HG03354 (cell line): ENCODE measurements around the gene SEC14L5.

ENCODE experiments used
- ATAC-seq: cut with Tn5 transposase; IDR thresholded peaks from one replicate; pipeline ENCODE4 v1.9.1; 2021; ENCODE audit warnings: mild to moderate bottlenecking; ENCODE audit not compliant: unreplicated experiment, poor library complexity, severe bottlenecking

SEC14L5 gene

DNA sequence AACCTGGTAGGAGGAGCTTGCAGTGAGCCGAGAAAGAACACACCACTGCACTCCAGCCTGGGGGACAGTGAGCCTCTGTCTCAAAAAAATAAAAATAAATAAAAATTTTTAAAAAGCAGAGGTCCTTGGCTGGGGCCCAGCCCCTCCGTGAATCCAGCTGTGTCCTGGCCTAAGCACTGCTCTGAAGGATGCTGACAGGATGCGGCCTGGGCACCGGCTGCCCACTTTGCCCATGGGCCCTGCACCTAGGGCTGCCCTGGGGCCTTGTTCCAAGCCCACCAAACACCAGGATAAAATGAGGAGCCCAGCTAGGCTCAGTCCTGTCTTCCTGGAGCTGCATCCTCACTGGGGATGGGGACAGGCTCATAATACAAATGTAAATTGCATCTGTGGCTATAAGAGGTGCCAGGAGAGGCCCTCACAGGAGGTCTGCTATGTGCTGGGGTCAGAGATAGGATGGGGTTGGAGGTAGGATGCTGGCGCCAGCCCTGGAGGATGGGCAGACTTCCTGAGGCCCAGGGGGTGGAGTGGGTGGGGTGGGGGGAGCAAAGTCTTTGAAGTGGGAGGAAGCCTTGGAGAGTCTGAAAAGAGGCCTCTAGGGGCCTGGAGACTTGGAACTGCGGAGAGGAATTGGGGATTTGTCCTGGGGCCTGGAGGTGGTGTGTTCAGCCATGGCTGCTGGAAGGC is 101.4 kb downstream of the SEC14L5 start:
- no peak for ATAC-seq

DNA sequence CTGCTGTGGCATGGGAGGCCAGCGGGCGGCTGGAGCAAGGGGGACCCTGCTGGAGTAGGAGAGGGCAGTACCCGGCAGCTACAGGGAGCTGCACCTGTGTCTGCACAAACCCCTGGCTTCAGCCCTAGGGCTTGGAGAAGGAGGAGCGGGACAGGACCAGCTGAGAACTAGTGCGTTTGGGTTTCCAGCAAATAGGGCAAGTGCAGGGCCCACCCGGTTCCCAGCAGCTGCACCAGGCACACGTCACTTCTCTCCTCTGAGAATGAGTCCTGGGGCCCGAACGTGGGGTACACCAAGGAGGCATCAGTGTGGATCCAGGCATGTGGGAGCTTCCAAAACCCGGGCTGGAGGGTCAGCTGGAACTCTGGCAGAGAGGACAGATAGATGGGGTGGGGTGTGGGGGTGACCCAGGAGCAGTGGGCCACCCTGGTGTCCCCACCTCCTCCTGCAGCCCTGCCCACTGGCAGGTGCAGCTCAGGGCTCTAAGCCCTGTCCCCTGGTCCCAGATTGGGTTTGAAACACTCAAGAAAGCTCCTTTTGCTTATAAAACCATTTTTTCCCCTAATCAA is 102.0 kb downstream of the SEC14L5 start:
- no peak for ATAC-seq

DNA sequence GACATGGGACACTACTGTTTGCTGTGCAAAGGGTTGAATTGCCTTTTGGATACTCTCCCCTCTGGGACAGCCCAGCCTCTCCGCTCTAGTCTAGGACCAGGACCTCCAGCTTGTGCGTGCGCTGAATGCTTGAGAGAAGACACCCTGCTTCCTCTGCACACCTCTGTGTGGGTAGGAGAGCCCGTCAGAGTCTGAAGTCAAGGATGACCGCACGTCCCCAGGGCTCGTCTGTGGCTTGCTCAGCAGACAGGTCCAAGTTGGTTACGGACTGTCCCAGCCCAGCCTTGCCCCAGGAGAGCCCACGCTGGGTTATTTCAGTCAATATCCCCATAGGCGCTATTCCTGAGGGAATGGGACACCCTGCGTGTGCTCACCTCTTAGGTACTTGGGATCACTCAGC is 103.9 kb downstream of the SEC14L5 start:
- no peak for ATAC-seq

DNA sequence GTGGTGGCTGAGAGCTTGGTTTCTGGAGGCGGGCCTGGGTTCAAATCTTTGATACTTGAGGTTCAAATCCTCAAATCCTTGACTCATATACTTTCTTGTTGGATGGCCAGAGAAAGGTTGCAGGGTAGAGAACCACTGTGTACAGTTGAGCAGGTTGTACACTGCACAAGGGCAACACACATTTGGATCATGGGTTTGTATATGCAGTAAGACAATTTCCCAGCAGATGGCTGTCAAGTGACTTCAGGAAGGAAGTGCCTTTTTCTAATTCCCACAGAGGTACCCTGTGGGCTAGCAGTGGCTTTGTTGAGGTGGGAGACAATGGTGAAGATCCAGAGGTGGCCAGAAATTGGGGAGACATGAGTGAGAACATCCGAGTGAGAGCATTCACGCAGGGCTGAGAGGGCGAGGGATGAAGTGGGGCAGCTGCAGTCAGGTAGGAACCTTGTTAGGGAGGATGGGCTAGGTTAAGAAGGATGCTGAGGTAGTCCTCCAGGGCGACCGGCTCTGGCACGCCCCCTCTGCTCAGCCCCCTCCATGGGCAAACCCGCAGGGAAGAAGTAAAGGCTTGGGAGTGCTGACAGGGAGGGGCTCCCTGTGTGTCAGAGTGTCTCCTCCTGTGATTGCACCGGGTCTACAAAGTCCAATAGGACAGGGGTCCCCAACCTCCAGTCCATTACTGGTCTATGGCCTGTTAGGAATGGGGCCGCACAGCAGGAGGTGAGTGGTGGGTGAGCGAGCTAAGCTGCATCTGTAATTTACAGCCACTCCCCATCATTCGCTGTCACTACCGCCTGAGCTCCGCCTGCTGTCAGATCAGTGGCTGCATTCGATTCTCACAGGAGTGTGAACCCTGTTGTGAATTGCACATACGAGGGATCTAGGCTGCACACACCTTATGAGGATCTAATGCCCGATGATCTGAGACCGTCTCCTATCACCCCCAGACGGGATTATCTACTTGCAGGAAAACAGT is 104.9 kb downstream of the SEC14L5 start:
- no peak for ATAC-seq

DNA sequence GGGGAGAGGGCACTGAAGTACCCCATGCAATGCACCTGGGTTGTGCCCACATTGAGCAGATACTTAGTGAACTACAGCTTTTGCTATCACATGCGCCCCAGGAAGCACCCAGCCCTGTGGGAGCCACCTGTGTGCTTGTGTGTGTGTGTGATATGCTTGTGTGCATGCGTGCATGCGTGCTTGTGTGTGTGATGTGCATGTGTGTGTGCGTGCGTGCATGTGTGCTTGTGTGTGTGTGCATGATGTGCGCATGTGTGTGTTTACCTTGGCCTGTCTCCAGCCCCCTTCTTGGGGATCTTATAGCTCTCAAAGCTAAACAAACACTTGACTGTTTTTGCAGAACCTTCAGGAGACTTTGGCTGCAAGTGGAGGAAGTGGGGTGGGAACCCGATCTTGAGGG is 106.8 kb downstream of the SEC14L5 start:
- ATAC-seq = no peak

DNA sequence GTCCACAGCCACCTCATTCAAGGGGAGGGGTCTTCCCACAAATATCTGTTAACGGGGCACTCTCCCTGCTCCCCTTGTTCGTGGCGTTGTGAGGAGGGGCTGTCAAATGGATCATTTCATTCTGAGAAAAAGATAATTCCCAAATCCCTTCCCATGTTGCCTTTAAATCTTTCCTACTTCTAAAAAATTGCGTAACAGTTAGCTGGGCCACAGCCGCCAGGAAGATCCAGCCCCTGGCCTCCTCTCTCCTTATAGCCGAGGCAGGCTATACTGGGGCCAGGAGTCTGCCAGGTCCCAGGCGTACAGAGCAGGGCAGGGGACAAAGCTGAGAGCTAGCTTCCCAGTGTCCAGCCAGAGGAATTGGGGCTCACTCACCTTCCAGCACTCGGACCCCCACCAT is 107.2 kb downstream of the SEC14L5 start:
- no peak for ATAC-seq

DNA sequence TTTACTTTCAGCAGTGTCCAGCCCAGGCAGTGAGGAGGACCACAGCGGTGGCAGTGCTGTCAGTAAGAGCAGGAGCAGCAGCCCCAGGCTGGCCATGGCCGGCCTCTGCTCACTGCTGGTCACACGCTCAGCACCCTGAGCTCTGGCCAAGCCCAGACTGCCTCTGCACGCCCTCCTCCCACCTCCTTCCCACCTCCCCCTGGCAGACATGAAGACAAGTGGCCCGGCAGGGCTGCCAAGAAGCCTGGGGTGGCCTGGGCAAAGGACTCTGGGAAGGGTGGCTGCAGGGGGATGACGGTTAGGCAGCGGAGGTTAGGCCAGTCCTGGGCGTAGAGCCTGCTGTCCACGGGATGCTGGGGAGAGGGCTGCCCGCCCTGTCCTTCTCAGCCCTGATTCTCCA is 107.7 kb downstream of the SEC14L5 start, which contains the start of gene C16orf89:
C16orf89 (minus strand) TSS at position 144 of the 400 bp plus-strand sequence; CDS start at position 96, 48 bp downstream.
- no peak for ATAC-seq

DNA sequence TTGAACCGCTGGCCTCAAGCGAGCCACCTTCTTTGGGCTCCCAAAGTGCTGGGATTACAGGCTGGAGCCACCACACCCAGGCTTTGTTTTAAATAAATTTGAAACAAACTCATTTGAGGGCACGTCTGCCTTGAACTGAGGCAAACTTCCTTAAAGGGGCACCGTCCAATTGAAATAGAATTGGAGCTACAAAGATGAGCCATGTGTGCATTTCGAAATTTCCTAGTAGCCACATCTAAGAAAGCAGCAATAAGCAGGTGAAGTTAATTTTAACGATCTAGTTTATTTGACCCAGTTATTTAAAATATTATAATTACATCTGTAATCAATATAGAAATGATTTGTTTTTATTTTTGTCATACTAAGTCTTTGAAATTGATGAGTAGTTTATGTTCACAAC is 108.4 kb downstream of the SEC14L5 start:
- ATAC-seq = no peak
